22Rv1 (cell line): Measurements from ENCODE around the gene PROP1.
"Not testable (repeated sequence)": the region's sequence is repeated elsewhere in the genome, so short reads cannot be mapped to it uniquely, and the experiment has no call there.

Experiments
- H3K27ac ChIP-seq: fragments of 450-650 bp; 2 replicates; pipeline ENCODE4 v1.5.1; 2017
- CTCF ChIP-seq: fragments of 450-650 bp; IDR thresholded peaks from 2 replicates; pipeline ENCODE4 v1.5.1; 2017; ENCODE audit warnings: mild to moderate bottlenecking
- ZFX ChIP-seq: fragments of 450-650 bp; IDR thresholded peaks from 2 replicates; pipeline ENCODE4 v1.6.1; 2017; ENCODE audit warnings: antibody characterized with exemption, borderline replicate concordance

PROP1 gene

GRCh38 chr5:177984584-177985206 lies 11.3 kb downstream of the PROP1 start:
- TF ChIP-seq ZFX (no peak), CTCF (no peak)
- no peak overlapping the region for H3K27ac ChIP-seq

GRCh38 chr5:177983763-177984583 lies 12.1 kb downstream of the PROP1 start:
- H3K27ac ChIP-seq, result no peak overlapping the region
- TF ChIP-seq ZFX (no peak), CTCF (no peak)

- TF ChIP-seq ZFX (no peak), CTCF (no peak)
Measured at GRCh38 chr5:177982956-177983355, 13.1 kb downstream of the PROP1 start.

GRCh38 chr5:177982072-177982727 lies 13.8 kb downstream of the PROP1 start:
- peak; percentile 68 for TF ChIP-seq CTCF
- no peak for TF ChIP-seq ZFX
- no peak overlapping the region for H3K27ac ChIP-seq

More at GRCh38 chr5:177982956-177983355, 13.1 kb downstream of the PROP1 start:
- no peak overlapping the region for H3K27ac ChIP-seq

- H3K27ac ChIP-seq, result no peak overlapping the region
- TF ChIP-seq CTCF, result no peak
- TF ChIP-seq ZFX, result no peak
Measured at GRCh38 chr5:177981296-177982071, 14.6 kb downstream of the PROP1 start.

GRCh38 chr5:177980743-177981151 lies 15.3 kb downstream of the PROP1 start:
- TF ChIP-seq CTCF (no peak), ZFX (no peak)
- no peak overlapping the region for H3K27ac ChIP-seq

GRCh38 chr5:177977600-177977999 lies 18.4 kb downstream of the PROP1 start:
- not testable (repeated sequence) for H3K27ac ChIP-seq
